Measurements from ENCODE around the gene SOAT2.

Gene SOAT2

DNA sequence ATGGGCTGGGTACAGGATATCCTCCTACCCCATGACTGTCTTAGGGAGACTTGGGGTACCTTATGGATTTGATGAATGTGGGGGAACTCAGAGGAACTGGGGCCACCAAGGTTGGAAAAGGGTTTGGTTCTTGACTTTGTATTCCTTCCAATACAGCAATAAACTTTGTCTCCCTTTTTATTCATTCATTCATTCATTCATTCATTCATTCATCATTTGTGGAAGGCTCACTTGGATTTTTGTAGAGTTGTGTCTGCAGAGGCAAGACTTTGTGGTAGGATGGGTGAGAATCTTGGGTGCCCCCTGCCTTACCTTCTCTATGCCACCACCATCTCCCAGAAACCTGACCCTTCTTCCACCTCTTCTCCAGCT lies 21.1 kb downstream of the SOAT2 start:
- H3K36me3 ChIP-seq (ENCODE audit: control insufficient read depth, insufficient read depth, low read length): no peaks in the 10 kb centered on the region
- H3K27ac ChIP-seq (ENCODE audit: low read length): no peak overlapping the region
- H3K4me1 ChIP-seq (ENCODE audit: control insufficient read depth, insufficient read depth, low read length): no peaks in the 10 kb centered on the region
- no peaks in the 10 kb centered on the region for H3K9me3 ChIP-seq (ENCODE audit: control insufficient read depth, insufficient read depth, low read length)
- DNase-seq (ENCODE audit: low read depth, low spot score): no peak
- no peaks in the 10 kb centered on the region for H3K27me3 ChIP-seq (ENCODE audit: control insufficient read depth, insufficient read depth, low read length)
- H3K4me3 ChIP-seq (ENCODE audit: low read length): no peak overlapping the region

DNA sequence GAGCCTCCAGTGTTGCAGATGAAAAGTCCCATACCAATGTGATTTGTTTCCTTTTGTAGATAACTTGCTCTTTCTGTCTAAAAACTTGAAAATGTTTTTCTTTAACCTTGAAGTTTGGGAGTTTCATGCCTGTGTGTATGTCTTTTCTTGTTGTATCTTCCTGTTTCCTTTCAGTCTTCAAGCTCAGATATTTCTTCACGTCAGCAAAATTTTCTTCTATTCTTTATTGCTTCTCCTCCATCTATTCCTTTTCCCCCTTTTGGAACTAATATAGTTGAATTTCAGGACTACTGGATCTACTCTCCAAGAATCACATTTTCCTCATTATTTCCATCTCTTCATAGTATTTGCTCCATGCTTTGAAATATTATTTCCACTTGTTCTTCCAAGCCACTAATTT lies 23.9 kb downstream of the SOAT2 start:
- Histone ChIP-seq H3K36me3 (ENCODE audit: control insufficient read depth, insufficient read depth, low read length) (no peaks in the 10 kb centered on the region), H3K4me1 (ENCODE audit: control insufficient read depth, insufficient read depth, low read length) (no peaks in the 10 kb centered on the region), H3K4me3 (ENCODE audit: low read length) (no peak overlapping the region), H3K27ac (ENCODE audit: low read length) (no peak overlapping the region), H3K27me3 (ENCODE audit: control insufficient read depth, insufficient read depth, low read length) (no peaks in the 10 kb centered on the region), H3K9me3 (ENCODE audit: control insufficient read depth, insufficient read depth, low read length) (no peaks in the 10 kb centered on the region)
- DNase-seq (ENCODE audit: low read depth, low spot score): no peak
- WGBS (ENCODE audit: insufficient coverage, insufficient read length): no CpG with 5 or more reads among the region's 1 CpG

- no peak for DNase-seq (ENCODE audit: low read depth, low spot score)
- no CpG with 5 or more reads among the region's 10 CpGs for WGBS (ENCODE audit: insufficient coverage, insufficient read length)
- H3K36me3 ChIP-seq (ENCODE audit: control insufficient read depth, insufficient read depth, low read length): no peaks in the 10 kb centered on the region
- no peak overlapping the region for H3K27ac ChIP-seq (ENCODE audit: low read length)
- no peaks in the 10 kb centered on the region for H3K9me3 ChIP-seq (ENCODE audit: control insufficient read depth, insufficient read depth, low read length)
- no peaks in the 10 kb centered on the region for H3K4me1 ChIP-seq (ENCODE audit: control insufficient read depth, insufficient read depth, low read length)
- no peak overlapping the region for H3K4me3 ChIP-seq (ENCODE audit: low read length)
- no peaks in the 10 kb centered on the region for H3K27me3 ChIP-seq (ENCODE audit: control insufficient read depth, insufficient read depth, low read length)
These were observed 25.7 kb downstream of the SOAT2 start for GRCh38 chr12:53128780-53129569.

DNA sequence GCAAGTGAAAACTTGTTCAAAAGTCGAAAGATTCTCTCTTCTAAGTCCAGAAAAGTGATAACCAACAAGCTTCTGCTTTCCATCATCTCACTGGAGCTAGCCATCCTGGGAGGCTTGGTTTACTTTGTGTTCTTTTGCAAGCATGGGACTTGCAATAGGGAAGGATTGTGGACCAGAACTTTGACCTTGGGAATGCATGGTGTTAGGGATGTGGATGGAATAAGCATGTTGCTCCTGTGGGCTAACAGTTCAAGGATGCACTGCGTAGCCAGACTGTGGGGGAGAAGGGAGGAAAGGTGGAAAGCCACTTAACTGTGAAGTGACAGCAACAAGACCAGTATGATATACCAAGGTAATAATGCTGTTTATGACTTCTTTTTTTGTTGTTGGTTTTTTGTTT lies 28.6 kb downstream of the SOAT2 start:
- Histone ChIP-seq H3K27me3 (ENCODE audit: control insufficient read depth, insufficient read depth, low read length) (no peaks in the 10 kb centered on the region), H3K4me1 (ENCODE audit: control insufficient read depth, insufficient read depth, low read length) (no peaks in the 10 kb centered on the region), H3K27ac (ENCODE audit: low read length) (no peak overlapping the region), H3K36me3 (ENCODE audit: control insufficient read depth, insufficient read depth, low read length) (no peaks in the 10 kb centered on the region), H3K9me3 (ENCODE audit: control insufficient read depth, insufficient read depth, low read length) (no peaks in the 10 kb centered on the region), H3K4me3 (ENCODE audit: low read length) (no peak overlapping the region)
- DNase-seq (ENCODE audit: low read depth, low spot score): no peak
- WGBS (ENCODE audit: insufficient coverage, insufficient read length): no CpG with 5 or more reads among the region's 2 CpGs

DNA sequence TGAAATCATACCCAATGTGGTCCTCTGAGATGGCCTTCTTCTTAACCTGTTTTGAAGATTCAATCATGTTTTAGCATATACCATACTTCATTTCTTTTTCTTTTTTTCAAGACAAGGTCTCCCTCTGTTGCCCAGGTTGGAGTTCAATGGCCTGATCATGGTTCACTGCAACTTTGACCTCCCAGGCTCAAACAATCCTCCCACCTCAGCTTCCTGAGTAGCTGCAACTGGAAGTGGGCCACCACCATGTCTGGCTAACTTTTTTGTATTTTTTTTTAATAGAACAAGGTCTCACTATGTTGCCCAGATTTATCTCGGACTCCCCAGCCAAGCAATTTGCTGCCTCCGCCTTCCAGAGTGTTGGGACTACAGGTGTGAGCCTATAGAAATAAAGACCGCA lies 30.4 kb downstream of the SOAT2 start:
- H3K4me3 ChIP-seq (ENCODE audit: low read length): no peak overlapping the region
- H3K27me3 ChIP-seq (ENCODE audit: control insufficient read depth, insufficient read depth, low read length): no peaks in the 10 kb centered on the region
- no peaks in the 10 kb centered on the region for H3K36me3 ChIP-seq (ENCODE audit: control insufficient read depth, insufficient read depth, low read length)
- WGBS (ENCODE audit: insufficient coverage, insufficient read length): no CpG with 5 or more reads among the region's 3 CpGs
- H3K27ac ChIP-seq (ENCODE audit: low read length): no peak overlapping the region
- DNase-seq (ENCODE audit: low read depth, low spot score): no peak
- no peaks in the 10 kb centered on the region for H3K9me3 ChIP-seq (ENCODE audit: control insufficient read depth, insufficient read depth, low read length)
- H3K4me1 ChIP-seq (ENCODE audit: control insufficient read depth, insufficient read depth, low read length): no peaks in the 10 kb centered on the region

DNA sequence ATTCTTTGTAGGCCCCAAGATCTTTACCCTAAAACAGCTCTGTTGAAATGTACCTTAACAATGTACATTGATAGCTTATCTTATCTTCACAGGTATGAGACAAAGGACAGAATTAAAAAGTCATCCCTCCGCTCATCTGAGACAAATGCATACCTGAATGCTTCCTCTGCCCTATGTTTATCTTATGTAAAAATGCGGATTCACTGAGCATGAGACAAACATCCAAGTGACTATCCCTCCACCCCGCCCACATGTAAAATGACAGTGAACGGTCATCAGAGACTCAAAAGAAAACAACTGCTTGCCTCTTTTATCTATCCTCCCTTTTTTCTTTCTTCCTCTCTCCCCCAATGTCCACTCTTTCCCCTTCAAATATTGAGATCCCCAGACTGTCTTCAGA lies 40.1 kb downstream of the SOAT2 start:
- Histone ChIP-seq H3K9me3 (ENCODE audit: control insufficient read depth, insufficient read depth, low read length) (no peaks in the 10 kb centered on the region; the same call in 1 of the 2 replicates), H3K4me1 (ENCODE audit: control insufficient read depth, insufficient read depth, low read length) (no peaks in the 10 kb centered on the region), H3K27me3 (ENCODE audit: control insufficient read depth, insufficient read depth, low read length) (no peaks in the 10 kb centered on the region), H3K36me3 (ENCODE audit: control insufficient read depth, insufficient read depth, low read length) (no peaks in the 10 kb centered on the region), H3K4me3 (ENCODE audit: low read length) (no peak overlapping the region), H3K27ac (ENCODE audit: low read length) (no peak overlapping the region)
- DNase-seq (ENCODE audit: low read depth, low spot score): no peak
- WGBS (ENCODE audit: insufficient coverage, insufficient read length): no CpG with 5 or more reads among the region's 4 CpGs

DNA sequence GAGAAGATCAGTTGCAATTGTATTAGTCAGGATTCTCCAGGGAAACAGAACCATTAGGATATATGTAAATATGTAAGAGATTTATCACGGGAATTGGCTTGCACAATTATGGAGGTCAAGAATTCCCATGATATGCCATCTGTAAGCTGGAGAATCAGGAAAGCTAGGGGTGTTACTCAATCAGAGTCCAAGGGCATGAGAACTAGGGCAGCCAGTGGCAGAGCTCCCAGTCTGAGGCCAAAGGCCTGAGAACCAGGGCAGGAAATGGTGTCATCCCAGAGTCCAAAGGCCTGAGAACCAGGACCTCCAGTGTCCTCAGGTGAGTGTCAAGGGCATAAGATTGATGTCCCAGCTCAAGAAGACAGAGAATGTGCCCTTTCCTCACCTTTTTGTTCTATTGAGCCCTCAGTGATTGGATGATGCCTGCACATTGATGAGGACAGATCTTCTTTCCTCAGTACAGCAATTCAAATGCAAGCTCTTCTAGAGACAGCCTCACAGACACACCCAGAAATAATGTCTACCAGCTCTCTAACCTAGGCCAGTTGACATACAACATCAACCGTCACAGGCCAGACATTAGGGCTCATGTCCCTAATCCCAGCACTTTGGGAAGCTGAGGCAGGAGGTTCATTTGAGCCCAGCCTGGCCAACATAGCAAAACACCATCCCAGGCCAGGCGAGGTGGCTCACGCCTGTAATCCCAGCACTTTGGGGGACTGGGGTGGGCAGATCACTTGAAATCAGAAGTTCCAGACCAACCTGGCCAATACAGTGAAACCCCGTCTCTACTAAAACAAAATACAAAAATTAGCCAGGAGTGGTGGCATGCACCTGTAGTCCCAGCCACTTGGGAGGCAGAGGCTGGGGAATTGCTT lies 42.3 kb downstream of the SOAT2 start:
- Histone ChIP-seq H3K27me3 (ENCODE audit: control insufficient read depth, insufficient read depth, low read length) (no peaks in the 10 kb centered on the region), H3K4me3 (ENCODE audit: low read length) (no peak overlapping the region), H3K36me3 (ENCODE audit: control insufficient read depth, insufficient read depth, low read length) (no peaks in the 10 kb centered on the region), H3K9me3 (ENCODE audit: control insufficient read depth, insufficient read depth, low read length) (no peaks in the 10 kb centered on the region), H3K4me1 (ENCODE audit: control insufficient read depth, insufficient read depth, low read length) (no peaks in the 10 kb centered on the region), H3K27ac (ENCODE audit: low read length) (no peak overlapping the region)
- no peak for DNase-seq (ENCODE audit: low read depth, low spot score)
- no CpG with 5 or more reads among the region's 5 CpGs for WGBS (ENCODE audit: insufficient coverage, insufficient read length)

DNA sequence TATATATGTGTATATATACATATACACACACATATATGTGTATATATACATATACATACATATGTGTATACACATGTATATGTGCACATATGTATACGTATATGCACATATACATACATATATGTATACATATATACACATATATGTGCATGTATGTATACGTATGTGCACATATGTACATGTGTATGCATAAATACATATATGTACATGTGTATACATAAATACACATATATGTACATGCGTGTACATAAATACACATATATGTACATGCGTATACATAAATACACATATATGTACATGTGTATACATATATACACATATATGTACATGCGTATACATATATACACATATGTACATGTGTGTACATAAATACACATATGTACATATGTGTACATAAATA lies 43.9 kb downstream of the SOAT2 start:
- no peaks in the 10 kb centered on the region for H3K9me3 ChIP-seq (ENCODE audit: control insufficient read depth, insufficient read depth, low read length)
- no peak for DNase-seq (ENCODE audit: low read depth, low spot score)
- no peaks in the 10 kb centered on the region for H3K27me3 ChIP-seq (ENCODE audit: control insufficient read depth, insufficient read depth, low read length)
- no peaks in the 10 kb centered on the region for H3K36me3 ChIP-seq (ENCODE audit: control insufficient read depth, insufficient read depth, low read length)
- H3K4me1 ChIP-seq (ENCODE audit: control insufficient read depth, insufficient read depth, low read length): no peaks in the 10 kb centered on the region
- WGBS (ENCODE audit: insufficient coverage, insufficient read length): no CpG with 5 or more reads among the region's 5 CpGs
- no peak overlapping the region for H3K4me3 ChIP-seq (ENCODE audit: low read length)
- H3K27ac ChIP-seq (ENCODE audit: low read length): no peak overlapping the region

DNA sequence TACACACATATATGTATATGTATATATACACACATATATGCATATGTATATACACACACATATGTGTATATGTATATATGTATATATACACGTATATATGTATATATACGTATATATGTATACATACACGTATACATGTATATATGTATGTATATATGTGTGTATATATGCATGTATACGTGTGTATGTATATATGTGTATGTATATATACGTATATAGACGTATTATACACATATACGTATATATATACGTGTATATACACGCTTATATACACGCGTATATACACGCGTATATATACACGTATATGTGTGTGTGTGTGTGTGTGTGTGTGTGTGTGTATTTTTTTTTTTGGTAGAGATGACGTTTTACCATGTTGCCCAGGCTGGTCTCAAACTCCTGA lies 44.4 kb downstream of the SOAT2 start:
- H3K4me3 ChIP-seq (ENCODE audit: low read length): no peak overlapping the region
- H3K27me3 ChIP-seq (ENCODE audit: control insufficient read depth, insufficient read depth, low read length): no peaks in the 10 kb centered on the region
- no CpG with 5 or more reads among the region's 15 CpGs for WGBS (ENCODE audit: insufficient coverage, insufficient read length)
- no peaks in the 10 kb centered on the region for H3K9me3 ChIP-seq (ENCODE audit: control insufficient read depth, insufficient read depth, low read length)
- no peaks in the 10 kb centered on the region for H3K4me1 ChIP-seq (ENCODE audit: control insufficient read depth, insufficient read depth, low read length)
- H3K36me3 ChIP-seq (ENCODE audit: control insufficient read depth, insufficient read depth, low read length): no peaks in the 10 kb centered on the region
- DNase-seq (ENCODE audit: low read depth, low spot score): no peak
- H3K27ac ChIP-seq (ENCODE audit: low read length): no peak overlapping the region

- H3K4me3 ChIP-seq (ENCODE audit: low read length): no peak overlapping the region
- no peak for DNase-seq (ENCODE audit: low read depth, low spot score)
- no peaks in the 10 kb centered on the region for H3K9me3 ChIP-seq (ENCODE audit: control insufficient read depth, insufficient read depth, low read length)
- H3K27ac ChIP-seq (ENCODE audit: low read length): no peak overlapping the region
- no peaks in the 10 kb centered on the region for H3K36me3 ChIP-seq (ENCODE audit: control insufficient read depth, insufficient read depth, low read length)
- WGBS (ENCODE audit: insufficient coverage, insufficient read length): no CpG with 5 or more reads among the region's 6 CpGs
- no peaks in the 10 kb centered on the region for H3K4me1 ChIP-seq (ENCODE audit: control insufficient read depth, insufficient read depth, low read length)
- peaks cover 2% of the 10 kb centered on the region; the same call in 1 of the 2 replicates for H3K27me3 ChIP-seq (ENCODE audit: control insufficient read depth, insufficient read depth, low read length)
These were observed 47.8 kb downstream of the SOAT2 start for GRCh38 chr12:53151039-53151438.
